ENCODE data around the gene CACNG4. TPM values are rescaled to one million over a fixed set of nuclear protein-coding genes. Genes with fewer than 3 reads are reported as not detected.

CACNG4 gene
- total and polyA plus RNA-seq, 2 of the 4 experiments (the other 2 are of a cell fraction): under 0.01 to 0.53 TPM

GRCh38 chr17:67018471-67019434, 54.2 kb downstream of the CACNG4 start:
- H3K4me2 ChIP-seq (ENCODE audit: low read depth, low read length): no peak overlapping the region
- no peaks in the 10 kb centered on the region for H3K36me3 ChIP-seq (ENCODE audit: control insufficient read depth, insufficient read depth, low read length)
- no peak overlapping the region for H4K8ac ChIP-seq (ENCODE audit: low read depth in 2 of 2, low read length in 2 of 2)
- no peak overlapping the region for H2BK5ac ChIP-seq (ENCODE audit: low read depth, low read length, poor library complexity, severe bottlenecking)
- H2AFZ ChIP-seq (replicated peaks; ENCODE audit: low read length, poor library complexity): no peak overlapping the region
- no peaks in the 10 kb centered on the region for H4K20me1 ChIP-seq (ENCODE audit: insufficient read depth, low read length)
- TF ChIP-seq USF2 (IDR thresholded peaks at IDR 0.05; ENCODE audit: low read depth, low read length): no peak
- TF ChIP-seq MAFK (IDR thresholded peaks at IDR 0.05; ENCODE audit: low read depth, low read length): no peak
- TF ChIP-seq RAD21 (IDR thresholded peaks at IDR 0.05; ENCODE audit: low read length): no peak
- TF ChIP-seq MXI1 (IDR thresholded peaks at IDR 0.05; ENCODE audit: borderline replicate concordance, low read depth, low read length): no peak
- no peak for TF ChIP-seq RFX5 (IDR thresholded peaks at IDR 0.05; ENCODE audit: low read depth, low read length)
- TF ChIP-seq FOS (IDR thresholded peaks at IDR 0.05; ENCODE audit: low read depth, low read length): no peak
- no peak for TF ChIP-seq CEBPB (IDR thresholded peaks at IDR 0.05; ENCODE audit: low read depth, low read length)
- no peak for TF ChIP-seq RCOR1 (IDR thresholded peaks at IDR 0.05; ENCODE audit: insufficient replicate concordance, low read length)
- TF ChIP-seq ELK1 (IDR thresholded peaks at IDR 0.05; ENCODE audit: borderline replicate concordance, low read depth, low read length): no peak
- no peak for TF ChIP-seq BHLHE40 (IDR thresholded peaks at IDR 0.05; ENCODE audit: low read depth, low read length)
- no peak overlapping the region; the same call in 1 of the 2 replicates for H3K14ac ChIP-seq (replicated peaks; ENCODE audit: low read depth, low read length)
- ATAC-seq (ENCODE audit: low read depth) (no peak), DNase-seq (no peak)
- no peak overlapping the region for H2BK120ac ChIP-seq (ENCODE audit: low read depth, low read length)
- ChIA-PET POLR2A (ENCODE audit: unreplicated experiment) (no interaction called here), CTCF (no interaction called here)
- H2BK15ac ChIP-seq (ENCODE audit: low read depth, low read length): no peak overlapping the region
- intact Hi-C loops (cut with micrococcal nuclease): no loop called here
- H3K56ac ChIP-seq (ENCODE audit: extremely low read depth, insufficient read depth, low read length): no peak overlapping the region
- no peaks in the 10 kb centered on the region for H3K79me1 ChIP-seq (ENCODE audit: low read depth in 1 of 2, low read length in 2 of 2)
- WGBS, 2 experiments (ENCODE audit: extremely low coverage in 2 of 2, insufficient read length in 1 of 2): 76% methylated on average over 5 of the region's 12 CpGs; no CpG with 5 or more reads in 1 of the 2 experiments
- H3K23ac ChIP-seq (ENCODE audit: low read depth, low read length): no peak overlapping the region
- no TSS peak for BruUV-seq (replicated peaks)
- no peak overlapping the region for H4K91ac ChIP-seq (ENCODE audit: insufficient read depth, low read depth, low read length)
- in situ Hi-C loops (cut with MboI; ENCODE audit: low sequenced_read_pairs): no loop called here
- no peaks in the 10 kb centered on the region for H3K9me3 ChIP-seq (ENCODE audit: control insufficient read depth, insufficient read depth, low read length)
- H3K9me1 ChIP-seq (ENCODE audit: insufficient read depth, low read length): no peaks in the 10 kb centered on the region
- no peak overlapping the region for H2BK20ac ChIP-seq (ENCODE audit: low read depth, low read length)
- H3K9ac ChIP-seq (ENCODE audit: low read depth, low read length): no peak overlapping the region
- no peak overlapping the region for H2AK9ac ChIP-seq (replicated peaks; ENCODE audit: low read depth, low read length, poor library complexity)
- H3K18ac ChIP-seq (ENCODE audit: low read depth, low read length): no peak overlapping the region
- dilution Hi-C loops (cut with HindIII; ENCODE audit: low sequenced_read_pairs, unreplicated experiment): no loop called here
- no peak overlapping the region for H3K27ac ChIP-seq (ENCODE audit: insufficient read depth, low read length)
- H2AK5ac ChIP-seq (ENCODE audit: low read depth, low read length): no peak overlapping the region
- H3K4ac ChIP-seq (ENCODE audit: low read depth, low read length): no peak overlapping the region
- peaks cover 32% of the 10 kb centered on the region for H3K27me3 ChIP-seq (ENCODE audit: control insufficient read depth, insufficient read depth, low read length)
- H4K5ac ChIP-seq (ENCODE audit: low read depth, low read length): no peak overlapping the region
- H3K4me3 ChIP-seq (ENCODE audit: insufficient read depth, low read depth, low read length): no peak overlapping the region
- H3K4me1 ChIP-seq (ENCODE audit: control insufficient read depth, insufficient read depth, low read length): no peaks in the 10 kb centered on the region

Measured in IMR-90 (cell line).